ENCODE results near the gene ZNF256.

GRCh38 chr19:57935731-57936130 is 11.8 kb downstream of the ZNF256 start:
- TF ChIP-seq, protein P1, sequence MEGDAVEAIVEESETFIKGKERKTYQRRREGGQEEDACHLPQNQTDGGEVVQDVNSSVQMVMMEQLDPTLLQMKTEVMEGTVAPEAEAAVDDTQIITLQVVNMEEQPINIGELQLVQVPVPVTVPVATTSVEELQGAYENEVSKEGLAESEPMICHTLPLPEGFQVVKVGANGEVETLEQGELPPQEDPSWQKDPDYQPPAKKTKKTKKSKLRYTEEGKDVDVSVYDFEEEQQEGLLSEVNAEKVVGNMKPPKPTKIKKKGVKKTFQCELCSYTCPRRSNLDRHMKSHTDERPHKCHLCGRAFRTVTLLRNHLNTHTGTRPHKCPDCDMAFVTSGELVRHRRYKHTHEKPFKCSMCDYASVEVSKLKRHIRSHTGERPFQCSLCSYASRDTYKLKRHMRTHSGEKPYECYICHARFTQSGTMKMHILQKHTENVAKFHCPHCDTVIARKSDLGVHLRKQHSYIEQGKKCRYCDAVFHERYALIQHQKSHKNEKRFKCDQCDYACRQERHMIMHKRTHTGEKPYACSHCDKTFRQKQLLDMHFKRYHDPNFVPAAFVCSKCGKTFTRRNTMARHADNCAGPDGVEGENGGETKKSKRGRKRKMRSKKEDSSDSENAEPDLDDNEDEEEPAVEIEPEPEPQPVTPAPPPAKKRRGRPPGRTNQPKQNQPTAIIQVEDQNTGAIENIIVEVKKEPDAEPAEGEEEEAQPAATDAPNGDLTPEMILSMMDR (IDR thresholded peaks at IDR 0.05): no peak
- no peak for TF ChIP-seq POLR2A (IDR thresholded peaks at IDR 0.05)

Measured in thyroid gland (tissue), 4 donors.